Measurements from ENCODE around the gene TRAPPC4. TPM values are rescaled to one million over a fixed set of nuclear protein-coding genes. Genes with fewer than 3 reads are reported as not detected.
"Not testable (repeated sequence)": the region's sequence is repeated elsewhere in the genome, so short reads cannot be mapped to it uniquely, and the experiment has no call there.

Gene TRAPPC4
- total RNA-seq, 1 donor from 2014 or later: 68.1 TPM

- FAIRE-seq: no peak
Observed at GRCh38 chr11:119012629-119013170, 5.9 kb upstream of the TRAPPC4 start.

GRCh38 chr11:119014209-119014924 lies 4.2 kb upstream of the TRAPPC4 start:
- DNase-seq (ENCODE audit: low spot score in 2 of 2): no peak
- no peak for FAIRE-seq

More at GRCh38 chr11:119012629-119013170, 5.9 kb upstream of the TRAPPC4 start:
- DNase-seq (ENCODE audit: low spot score in 2 of 2): no peak

DNA sequence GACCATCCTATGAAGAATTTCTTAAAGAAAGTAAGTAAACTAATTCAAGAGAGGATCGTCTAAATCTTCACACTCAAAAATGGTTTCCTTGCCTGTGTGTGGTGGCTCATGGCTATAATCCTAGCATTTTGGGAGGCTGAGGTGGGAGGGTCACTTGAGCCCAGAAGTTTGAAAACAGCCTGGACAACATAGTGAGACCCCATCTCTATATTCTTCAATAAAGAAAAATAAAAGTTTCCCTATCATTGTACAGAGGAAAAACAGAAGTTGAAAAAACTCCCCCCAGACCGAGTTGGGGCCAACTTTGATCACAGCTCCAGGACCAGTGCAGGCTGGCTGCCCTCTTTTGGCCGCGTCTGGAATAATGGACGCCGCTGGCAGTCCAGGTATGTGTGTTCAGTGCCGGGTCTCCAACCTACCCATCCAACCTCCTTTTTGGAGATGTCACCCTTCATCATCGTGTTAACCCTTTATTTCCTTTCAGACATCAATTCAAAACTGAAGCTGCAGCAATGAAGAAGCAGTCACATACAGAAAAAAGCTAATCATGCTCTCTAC lies 3.4 kb upstream of the TRAPPC4 start:
- FAIRE-seq (no peak), DNase-seq (ENCODE audit: low spot score in 2 of 2) (no peak)

- FAIRE-seq (no peak), DNase-seq (ENCODE audit: low spot score in 2 of 2) (no peak)
Observed at GRCh38 chr11:119016216-119017009, 2.2 kb upstream of the TRAPPC4 start.

GRCh38 chr11:119017377-119017776 lies 1.2 kb upstream of the TRAPPC4 start:
- FAIRE-seq; DNase-seq (ENCODE audit: low spot score in 2 of 2): not testable (repeated sequence)

- DNase-seq (ENCODE audit: low spot score in 2 of 2) (no peak), FAIRE-seq (no peak)
Observed at GRCh38 chr11:119019996-119020395, 1.4 kb downstream of the TRAPPC4 start.

DNA sequence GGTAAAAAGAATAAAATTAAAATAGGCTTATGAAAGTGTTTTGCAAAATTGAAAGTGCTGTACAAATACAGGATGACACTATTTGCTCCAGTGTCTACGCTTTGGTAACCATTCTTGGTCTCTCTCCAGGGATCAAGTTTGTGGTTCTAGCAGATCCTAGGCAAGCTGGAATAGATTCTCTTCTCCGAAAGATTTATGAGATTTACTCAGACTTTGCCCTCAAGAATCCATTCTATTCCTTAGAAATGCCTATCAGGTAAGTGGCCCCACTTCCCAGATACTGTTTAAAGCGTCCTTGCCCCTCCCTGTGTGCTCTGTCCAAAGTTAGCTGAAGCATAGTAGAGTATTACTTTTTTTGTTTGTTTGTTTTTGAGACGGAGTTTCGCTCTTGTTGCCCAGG lies 3.1 kb downstream of the TRAPPC4 start:
- FAIRE-seq: no peak
- no peak for DNase-seq (ENCODE audit: low spot score in 2 of 2)

GRCh38 chr11:119023741-119024140 lies 5.2 kb downstream of the TRAPPC4 start:
- DNase-seq (ENCODE audit: low spot score in 2 of 2): no peak

GRCh38 chr11:119024430-119025098 lies 6.0 kb downstream of the TRAPPC4 start:
- no peak for DNase-seq (ENCODE audit: low spot score in 2 of 2)
- no peak for FAIRE-seq

More at GRCh38 chr11:119023741-119024140, 5.2 kb downstream of the TRAPPC4 start:
- FAIRE-seq: no peak

GRCh38 chr11:119025099-119025473 lies 6.5 kb downstream of the TRAPPC4 start:
- no peak for DNase-seq (ENCODE audit: low spot score in 2 of 2)
- no peak for FAIRE-seq

DNA sequence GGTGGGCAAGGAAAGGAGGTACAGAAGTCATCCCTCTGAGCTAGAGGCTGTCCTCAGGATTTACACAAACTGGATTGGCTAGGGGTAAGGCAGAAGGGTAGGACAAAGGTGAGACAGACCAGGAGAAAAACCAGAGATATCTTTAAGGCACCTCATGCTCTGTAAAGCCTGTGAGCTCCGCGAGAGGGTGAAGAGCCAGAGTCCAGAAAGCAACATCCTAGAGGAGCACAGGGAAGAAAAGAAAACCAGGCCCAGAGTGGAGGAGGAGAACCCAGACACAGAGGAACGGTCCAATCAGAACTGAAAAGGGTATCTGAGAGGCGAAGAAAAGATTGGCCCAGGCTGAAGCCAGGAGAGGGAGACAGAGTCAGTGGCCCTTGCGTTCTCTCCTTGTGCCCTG lies 7.0 kb downstream of the TRAPPC4 start:
- DNase-seq (ENCODE audit: low spot score in 2 of 2): no peak
- no peak for FAIRE-seq

GRCh38 chr11:119025978-119026766 lies 7.6 kb downstream of the TRAPPC4 start:
- no peak for FAIRE-seq

GRCh38 chr11:119026970-119027369 lies 8.4 kb downstream of the TRAPPC4 start:
- FAIRE-seq: no peak

More at GRCh38 chr11:119025978-119026766, 7.6 kb downstream of the TRAPPC4 start:
- no peak for DNase-seq (ENCODE audit: low spot score in 2 of 2)

GRCh38 chr11:119027561-119028345 lies 9.2 kb downstream of the TRAPPC4 start:
- DNase-seq (ENCODE audit: low spot score in 2 of 2) (no peak), FAIRE-seq (no peak)

More at GRCh38 chr11:119026970-119027369, 8.4 kb downstream of the TRAPPC4 start:
- no peak for DNase-seq (ENCODE audit: low spot score in 2 of 2)

DNA sequence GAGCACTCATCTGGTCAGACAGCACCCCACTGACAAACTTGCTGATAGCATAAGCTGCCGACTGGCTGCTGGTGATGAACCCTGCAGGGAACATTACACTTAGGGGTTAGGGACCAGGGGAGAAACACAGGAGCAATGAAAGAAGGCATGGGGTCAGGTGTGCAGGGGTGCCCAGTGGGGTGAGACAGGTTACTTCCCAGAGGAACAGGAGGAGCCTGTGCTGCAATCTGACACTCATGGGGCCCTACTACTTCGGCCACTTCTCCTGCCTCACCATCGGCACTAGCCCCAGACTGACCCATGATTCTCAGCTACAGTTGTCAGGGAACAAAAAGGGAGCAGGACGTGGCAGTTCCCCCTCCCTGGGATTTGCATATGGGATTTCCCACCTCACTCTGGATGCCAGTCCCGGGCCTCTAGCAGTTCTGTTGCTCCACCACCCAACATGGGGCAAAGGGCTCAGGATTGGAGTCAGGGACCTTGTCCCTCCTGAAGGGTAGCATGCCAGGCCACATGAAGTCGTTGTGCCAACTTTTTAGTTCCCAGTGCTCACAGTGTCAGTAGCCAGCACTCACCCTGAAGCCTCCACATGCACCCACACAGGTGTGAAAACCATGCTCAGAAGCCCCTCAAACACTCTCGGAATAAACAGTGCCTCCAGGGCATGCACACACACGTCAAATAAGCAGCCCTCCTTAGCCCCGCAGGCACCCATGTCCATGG lies 9.9 kb downstream of the TRAPPC4 start:
- no peak for DNase-seq (ENCODE audit: low spot score in 2 of 2)
- FAIRE-seq: no peak

DNA sequence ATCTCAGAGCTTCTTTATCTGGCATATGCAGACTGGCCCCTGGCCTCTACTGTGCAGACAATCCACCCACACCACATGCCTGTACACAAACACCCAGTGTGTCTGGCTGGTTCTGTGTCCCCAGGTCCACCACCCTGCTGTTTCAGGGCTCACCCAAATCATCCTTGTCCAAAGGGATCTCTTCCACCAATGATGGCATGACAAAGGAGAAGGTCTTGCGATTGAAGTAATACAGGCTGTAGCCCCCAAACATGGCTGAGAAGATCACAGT lies 10.4 kb downstream of the TRAPPC4 start:
- no peak for FAIRE-seq
- DNase-seq (ENCODE audit: low spot score in 2 of 2): no peak

DNA sequence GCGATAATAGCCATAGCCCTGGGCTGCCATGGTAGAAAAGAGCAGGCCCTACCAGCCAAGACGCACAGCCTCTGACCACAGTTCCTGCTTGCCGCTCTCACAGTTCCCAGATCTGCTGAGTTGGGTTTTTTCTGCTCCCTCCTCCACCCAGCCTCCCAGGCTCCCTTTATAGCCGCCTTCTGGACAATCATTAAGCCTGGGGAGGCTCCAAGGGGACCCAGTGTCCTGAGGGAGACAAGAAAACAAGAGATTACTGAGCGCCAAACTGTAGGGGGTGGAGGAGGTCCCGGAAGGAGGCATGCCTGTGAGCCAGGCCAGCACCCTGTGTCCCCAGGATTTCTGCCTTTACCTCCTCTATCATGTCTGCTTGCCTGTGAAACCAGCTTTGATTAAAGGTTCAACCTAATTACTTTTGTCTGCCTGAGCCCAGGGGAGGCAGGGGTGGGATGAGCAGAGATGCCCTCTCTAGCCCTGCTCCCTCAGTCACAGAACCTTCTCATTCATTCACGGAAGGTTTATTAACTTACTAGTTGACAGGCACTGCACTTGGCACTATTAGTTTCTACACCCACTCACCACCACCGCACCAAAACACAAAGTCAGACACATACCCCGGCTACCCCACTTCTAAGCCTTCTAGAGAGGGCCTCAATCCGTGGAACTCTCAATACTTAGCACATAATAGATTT lies 10.9 kb downstream of the TRAPPC4 start:
- FAIRE-seq: no peak
- DNase-seq (ENCODE audit: low spot score in 2 of 2): no peak

DNA sequence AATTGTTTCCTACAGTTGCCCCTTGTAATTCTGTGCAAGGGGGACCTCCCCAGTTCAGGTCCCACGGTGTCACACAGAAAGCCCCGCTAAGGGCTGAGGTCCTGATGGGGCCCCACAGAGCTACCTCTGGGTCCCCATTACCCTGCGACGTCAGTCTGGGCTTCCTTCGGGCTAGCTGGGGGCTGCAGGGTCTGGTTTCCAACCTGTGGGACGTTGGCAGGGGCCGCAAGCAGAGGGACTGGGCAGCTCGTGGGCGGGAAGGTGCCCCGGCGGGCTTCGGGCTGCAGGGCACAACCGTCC lies 11.4 kb downstream of the TRAPPC4 start:
- DNase-seq (ENCODE audit: low spot score in 2 of 2) (no peak), FAIRE-seq (no peak)
